IMR-90 (cell line): ENCODE data around the gene SLC25A44. TPM values are rescaled to one million over a fixed set of nuclear protein-coding genes. Genes with fewer than 3 reads are reported as not detected.
"Not testable (repeated sequence)": the region's sequence is repeated elsewhere in the genome, so short reads cannot be mapped to it uniquely, and the experiment has no call there.

Experiments
- ATAC-seq: fragments of 200-7000 bp; cut with Tn5 transposase; 2 replicates; pipeline ENCODE4 v1.9.1; 2020; ENCODE audit warnings: low read depth, mild to moderate bottlenecking, moderate library complexity
- BruUV-seq: library from RNA; stranded (reverse); fragments of 400-500 nt; replicated peaks from 2 replicates; lab custom pipeline; 2021; lab: Mats Ljungman, UMichigan
- CTCF ChIA-PET: fragments of 300-600 bp; formaldehyde crosslinking; extraction: SDS; loops from one replicate; lab custom pipeline; 2021; ENCODE audit warnings: antibody characterized with exemption; lab: Yijun Ruan, JAX
- POLR2A ChIA-PET: fragments of 300-600 bp; sonication (Branson Sonifier 250); formaldehyde crosslinking; loops from one replicate; lab custom pipeline; 2022; ENCODE audit warnings: antibody characterized with exemption; ENCODE audit not compliant: unreplicated experiment; lab: Charles Lee
- DNase-seq: peaks from one replicate; pipeline ENCODE4 v3.0.0; 2013
- H2AFZ ChIP-seq: replicated peaks from 2 replicates; pipeline ENCODE3; 2013; ENCODE audit warnings: low read length, mild to moderate bottlenecking; ENCODE audit not compliant: poor library complexity
- H2AK5ac ChIP-seq: 2 replicates; pipeline ENCODE4 v1.6.1; 2013; ENCODE audit warnings: low read depth, low read length, inconsistent platforms
- H2AK9ac ChIP-seq: replicated peaks from 2 replicates; pipeline ENCODE3; 2013; ENCODE audit warnings: mild to moderate bottlenecking, low read depth, low read length, moderate library complexity; ENCODE audit not compliant: poor library complexity
- H2BK120ac ChIP-seq: 2 replicates; pipeline ENCODE4 v1.6.1; 2013; ENCODE audit warnings: low read depth, low read length, inconsistent platforms
- H2BK15ac ChIP-seq: 3 replicates; pipeline ENCODE4 v1.6.1; 2013; ENCODE audit warnings: low read depth, low read length, inconsistent platforms
- H2BK20ac ChIP-seq: 2 replicates; pipeline ENCODE4 v1.6.1; 2013; ENCODE audit warnings: low read depth, mild to moderate bottlenecking, inconsistent platforms, low read length, moderate library complexity
- H2BK5ac ChIP-seq: 2 replicates; pipeline ENCODE4 v1.6.1; 2013; ENCODE audit warnings: mild to moderate bottlenecking, low read depth, low read length, inconsistent platforms; ENCODE audit not compliant: poor library complexity, severe bottlenecking
- H3K14ac ChIP-seq: replicated peaks from 2 replicates; pipeline ENCODE4 v1.6.1; 2013; ENCODE audit warnings: low read depth, low read length, inconsistent platforms
- H3K18ac ChIP-seq: 2 replicates; pipeline ENCODE4 v1.6.1; 2013; ENCODE audit warnings: low read depth, low read length, control low read depth
- H3K23ac ChIP-seq: 2 replicates; pipeline ENCODE4 v1.6.1; 2013; ENCODE audit warnings: low read depth, low read length, inconsistent platforms
- H3K27ac ChIP-seq: 2 replicates; pipeline ENCODE4 v1.5.1; 2013; ENCODE audit warnings: mild to moderate bottlenecking, control low read depth, low read length; ENCODE audit not compliant: insufficient read depth
- H3K27me3 ChIP-seq: 2 replicates; pipeline ENCODE4 v1.6.1; 2013; ENCODE audit warnings: low read length; ENCODE audit not compliant: control insufficient read depth, insufficient read depth
- H3K36me3 ChIP-seq: 2 replicates; pipeline ENCODE4 v1.6.1; 2013; ENCODE audit warnings: low read length, mixed read lengths; ENCODE audit not compliant: control insufficient read depth, insufficient read depth
- H3K4ac ChIP-seq: 2 replicates; pipeline ENCODE4 v1.6.1; 2013; ENCODE audit warnings: low read depth, low read length, inconsistent platforms
- H3K4me1 ChIP-seq: 2 replicates; pipeline ENCODE4 v1.6.1; 2013; ENCODE audit warnings: low read length, mixed read lengths; ENCODE audit not compliant: control insufficient read depth, insufficient read depth
- H3K4me2 ChIP-seq: 2 replicates; pipeline ENCODE4 v1.6.1; 2013; ENCODE audit warnings: low read depth, mild to moderate bottlenecking, control low read depth, low read length, moderate library complexity
- H3K4me3 ChIP-seq: 2 replicates; pipeline ENCODE4 v1.5.1; 2013; ENCODE audit warnings: low read depth, mild to moderate bottlenecking, control low read depth, low read length, moderate library complexity; ENCODE audit not compliant: insufficient read depth
- H3K56ac ChIP-seq: 2 replicates; pipeline ENCODE4 v1.6.1; 2013; ENCODE audit warnings: low read length, inconsistent platforms; ENCODE audit not compliant: insufficient read depth; ENCODE audit errors: extremely low read depth
- H3K79me1 ChIP-seq, 2 experiments: 2 replicates each; pipeline ENCODE4 v1.6.1; 2013; ENCODE audit warnings: low read length in 2 of 2, inconsistent platforms in 1 of 2, low read depth in 1 of 2
- H3K9ac ChIP-seq: 2 replicates; pipeline ENCODE4 v1.6.1; 2013; ENCODE audit warnings: low read depth, low read length, control low read depth
- H3K9me1 ChIP-seq: 2 replicates; pipeline ENCODE4 v1.6.1; 2013; ENCODE audit warnings: low read length, inconsistent platforms; ENCODE audit not compliant: insufficient read depth
- H3K9me3 ChIP-seq: 2 replicates; pipeline ENCODE4 v1.6.1; 2013; ENCODE audit warnings: low read length; ENCODE audit not compliant: control insufficient read depth, insufficient read depth
- H4K20me1 ChIP-seq: 2 replicates; pipeline ENCODE4 v1.6.1; 2013; ENCODE audit warnings: low read length, inconsistent platforms; ENCODE audit not compliant: insufficient read depth
- H4K5ac ChIP-seq: 2 replicates; pipeline ENCODE4 v1.6.1; 2013; ENCODE audit warnings: mild to moderate bottlenecking, low read depth, low read length, control low read depth
- H4K8ac ChIP-seq, 2 experiments: 2 replicates each; pipeline ENCODE4 v1.6.1; 2013; ENCODE audit warnings: low read depth in 2 of 2, low read length in 2 of 2, control low read depth in 1 of 2, inconsistent platforms in 1 of 2
- H4K91ac ChIP-seq: 2 replicates; pipeline ENCODE4 v1.6.1; 2013; ENCODE audit warnings: low read depth, low read length, inconsistent platforms; ENCODE audit not compliant: insufficient read depth
- CEBPB ChIP-seq: IDR thresholded peaks from 2 replicates; pipeline ENCODE4 v1.6.1; 2012; ENCODE audit warnings: low read depth, low read length, improper control_type of control experiment
- WGBS, 2 experiments: methylation state at CpG; one replicate each; pipeline versions ENCODE4 v1.1.5 to v1.1.7; 2013; ENCODE audit warnings: missing lambda C conversion rate in 2 of 2; ENCODE audit not compliant: insufficient read length in 1 of 2; ENCODE audit errors: extremely low coverage in 2 of 2; 5-methylcytosine and 5-hydroxymethylcytosine counted together
- dilution Hi-C: fragments of 300-500 bp; cut with HindIII; formaldehyde crosslinking; loops from one replicate; pipeline ENCODE4 v1.14.3; 2018; ENCODE audit warnings: low sequenced_read_pairs; ENCODE audit not compliant: unreplicated experiment
- in situ Hi-C: fragments of 300-500 bp; cut with MboI; formaldehyde crosslinking; loops from 3 replicates; pipeline ENCODE4 v1.14.3; 2019; ENCODE audit warnings: low sequenced_read_pairs, inconsistent platforms, mixed read lengths
- intact Hi-C: fragments of 100-400 bp; cut with micrococcal nuclease; formaldehyde crosslinking; loops from 2 replicates; pipeline ENCODE4 v1.10.0; 2022
- polyA plus RNA-seq, 3 experiments: library from polyadenylated mRNA; depleted of rRNA; stranded (reverse); fragments of >200 nt; gene quantifications; 2 replicates each; pipeline ENCODE4 v1.2.3, GENCODE V29; 2012; ENCODE audit warnings: low replicate concordance in 1 of 3
- total RNA-seq: library from RNA; depleted of rRNA; stranded (reverse); fragments of >200 nt; gene quantifications from 2 replicates; pipeline ENCODE4 v1.2.3, GENCODE V29; 2012

Gene SLC25A44
- total and polyA plus RNA-seq, 2 of the 4 experiments (the other 2 are of a cell fraction): 12.7 to 20.2 TPM

- H2AFZ ChIP-seq, H3K27ac ChIP-seq, H3K4me3 ChIP-seq, H2AK5ac ChIP-seq, H3K4me1 ChIP-seq, H2BK20ac ChIP-seq, POLR2A ChIA-PET, H4K20me1 ChIP-seq, H2BK5ac ChIP-seq, H3K36me3 ChIP-seq, H4K5ac ChIP-seq, H3K4ac ChIP-seq, H4K8ac ChIP-seq, BruUV-seq, H3K56ac ChIP-seq, intact Hi-C loops, H3K9me1 ChIP-seq, DNase-seq, H2BK120ac ChIP-seq, H3K9ac ChIP-seq, dilution Hi-C loops, H3K14ac ChIP-seq, H3K4me2 ChIP-seq, H2AK9ac ChIP-seq, in situ Hi-C loops, H3K79me1 ChIP-seq, ATAC-seq, H3K9me3 ChIP-seq, H3K23ac ChIP-seq, H4K91ac ChIP-seq, H3K27me3 ChIP-seq, H3K18ac ChIP-seq, H2BK15ac ChIP-seq: not testable (repeated sequence)
- peak; percentile 44; the same call in 1 of the 2 replicates for TF ChIP-seq CEBPB
- CTCF ChIA-PET: interaction anchor here (0.6 kb wide), 1 partner anchor 456 kb away, joined by 5 read pairs; no protein-coding TSS in a partner anchor
- no CpG with 5 or more reads among the region's 2 CpGs for WGBS, 2 experiments
Observed at GRCh38 chr1:156186347-156187177, 7.3 kb upstream of the SLC25A44 start.

GRCh38 chr1:156190265-156190664, 3.6 kb upstream of the SLC25A44 start:
- H4K5ac ChIP-seq, H3K4me1 ChIP-seq, intact Hi-C loops, H3K56ac ChIP-seq, H3K4me2 ChIP-seq, H2AK5ac ChIP-seq, H3K23ac ChIP-seq, CTCF ChIA-PET, H3K9me3 ChIP-seq, H2BK120ac ChIP-seq, H3K4me3 ChIP-seq, H4K20me1 ChIP-seq, dilution Hi-C loops, in situ Hi-C loops, H3K9ac ChIP-seq, H2AK9ac ChIP-seq, H2AFZ ChIP-seq, H4K91ac ChIP-seq, DNase-seq, H4K8ac ChIP-seq, BruUV-seq, H3K27ac ChIP-seq, ATAC-seq, H2BK15ac ChIP-seq, H3K27me3 ChIP-seq, H2BK5ac ChIP-seq, H3K18ac ChIP-seq, H3K14ac ChIP-seq, H3K4ac ChIP-seq, H2BK20ac ChIP-seq, H3K9me1 ChIP-seq, H3K36me3 ChIP-seq: not testable (repeated sequence)
- POLR2A ChIA-PET: interaction anchor here (0.6 kb wide), 1 partner anchor 69 kb away, joined by 18 read pairs; no protein-coding TSS in a partner anchor
- peaks cover 11 to 16% of the 10 kb centered on the region in 2 experiments for H3K79me1 ChIP-seq
- WGBS, 2 experiments: no CpG with 5 or more reads among the region's 4 CpGs
